HG03432 (cell line): ENCODE data around the gene GHRH.

Experiments
- ATAC-seq: cut with Tn5 transposase; IDR thresholded peaks from one replicate; pipeline ENCODE4 v1.9.1; 2021; ENCODE audit warnings: mild to moderate bottlenecking, moderate library complexity; ENCODE audit not compliant: unreplicated experiment

Gene GHRH, protein sequence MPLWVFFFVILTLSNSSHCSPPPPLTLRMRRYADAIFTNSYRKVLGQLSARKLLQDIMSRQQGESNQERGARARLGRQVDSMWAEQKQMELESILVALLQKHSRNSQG

DNA sequence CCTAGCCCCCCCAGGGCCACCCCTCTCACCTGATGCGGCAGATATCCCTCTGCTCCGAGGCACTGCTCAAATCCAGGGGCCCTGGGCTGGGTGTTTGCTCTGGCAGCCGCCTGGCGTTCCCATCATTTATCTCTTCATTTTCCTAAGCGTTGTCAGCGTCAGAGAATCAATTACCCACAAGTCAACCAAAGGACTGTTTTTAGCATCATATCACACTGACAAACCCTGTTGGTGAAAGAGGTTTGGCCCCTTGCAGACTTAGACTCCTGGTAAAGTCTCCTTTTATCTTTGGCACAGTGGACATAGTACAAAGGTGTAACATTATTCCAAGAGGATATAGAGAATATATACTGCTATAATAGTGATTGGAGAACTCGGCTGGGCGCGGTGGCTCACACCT, at the start of gene GHRH:
Gene GHRH, minus strand, starts transcription at position 101 of the 400 bp plus-strand sequence. CDS start 4,925 bp downstream, outside the sequence.
- ATAC-seq, result no peak

DNA sequence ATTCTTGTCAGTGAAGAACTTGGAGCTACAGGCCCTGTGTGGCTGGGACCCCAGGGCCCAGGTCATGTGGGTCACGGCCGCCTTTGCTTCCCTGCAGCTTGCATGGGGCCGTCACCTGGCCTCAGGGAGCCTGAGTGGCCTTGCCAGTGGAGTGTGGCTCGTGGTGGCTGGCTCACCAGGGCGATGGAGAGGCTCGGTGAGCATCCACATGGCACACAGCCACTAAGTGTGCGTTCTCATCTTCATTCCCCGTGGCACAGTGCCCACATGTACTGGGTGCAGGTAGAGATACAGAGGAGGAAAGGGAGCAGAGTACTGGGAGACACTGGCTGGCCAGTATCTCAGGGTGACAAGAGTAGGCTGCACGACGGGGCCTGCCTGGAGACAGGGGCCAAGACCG, 49.3 kb upstream of the GHRH start:
- no peak for ATAC-seq

DNA sequence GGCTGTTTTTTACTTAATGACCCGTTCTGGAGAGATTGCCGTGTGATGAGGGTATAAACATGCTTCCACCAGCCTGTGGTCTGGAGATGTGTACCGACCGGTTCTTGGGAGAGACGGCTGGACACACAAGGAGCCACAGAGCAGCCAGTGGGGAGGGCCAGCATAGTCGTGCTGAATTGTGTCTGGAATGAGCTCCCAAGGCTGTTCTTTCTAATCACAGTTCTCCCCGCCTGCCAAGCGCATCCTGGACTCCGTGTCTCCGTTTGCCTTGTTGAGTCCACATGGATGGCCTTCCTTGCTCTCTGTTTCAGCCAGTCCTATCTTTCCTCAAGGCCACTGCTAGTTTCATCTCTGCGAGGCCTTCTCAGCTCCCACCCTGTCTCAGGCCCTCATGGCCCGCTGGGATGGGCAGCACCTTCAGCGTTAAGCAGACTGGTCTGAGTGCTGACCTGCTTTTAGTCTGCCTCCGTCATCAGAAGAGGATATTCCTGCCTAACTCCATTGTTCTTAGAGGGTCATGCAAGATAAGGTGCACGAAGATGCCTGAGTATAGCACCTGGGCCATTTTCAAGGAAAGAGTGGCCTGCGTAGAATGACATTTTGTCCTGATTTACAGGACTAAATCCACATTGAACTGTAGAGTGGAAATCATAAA, 48.4 kb upstream of the GHRH start:
- no peak for ATAC-seq

DNA sequence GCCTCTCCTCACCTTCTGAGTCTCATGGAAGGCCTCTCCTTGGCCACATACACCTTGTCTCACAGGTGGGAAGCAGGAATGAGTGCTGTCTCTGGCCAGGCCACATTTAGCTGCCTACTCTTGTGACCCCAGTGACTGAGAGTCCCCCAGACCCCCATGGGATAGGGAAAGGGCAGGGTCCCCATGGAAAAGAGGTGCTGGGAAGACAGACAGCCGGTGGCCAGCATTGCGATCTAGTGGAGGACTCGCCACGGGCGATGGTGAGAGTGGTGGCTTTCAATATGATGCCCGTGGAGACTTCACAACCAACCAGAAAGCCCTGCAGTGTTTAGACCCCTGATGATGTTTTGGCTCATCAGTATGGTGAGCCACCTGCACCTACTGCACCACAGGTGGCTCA, 47.7 kb upstream of the GHRH start:
- no peak for ATAC-seq

DNA sequence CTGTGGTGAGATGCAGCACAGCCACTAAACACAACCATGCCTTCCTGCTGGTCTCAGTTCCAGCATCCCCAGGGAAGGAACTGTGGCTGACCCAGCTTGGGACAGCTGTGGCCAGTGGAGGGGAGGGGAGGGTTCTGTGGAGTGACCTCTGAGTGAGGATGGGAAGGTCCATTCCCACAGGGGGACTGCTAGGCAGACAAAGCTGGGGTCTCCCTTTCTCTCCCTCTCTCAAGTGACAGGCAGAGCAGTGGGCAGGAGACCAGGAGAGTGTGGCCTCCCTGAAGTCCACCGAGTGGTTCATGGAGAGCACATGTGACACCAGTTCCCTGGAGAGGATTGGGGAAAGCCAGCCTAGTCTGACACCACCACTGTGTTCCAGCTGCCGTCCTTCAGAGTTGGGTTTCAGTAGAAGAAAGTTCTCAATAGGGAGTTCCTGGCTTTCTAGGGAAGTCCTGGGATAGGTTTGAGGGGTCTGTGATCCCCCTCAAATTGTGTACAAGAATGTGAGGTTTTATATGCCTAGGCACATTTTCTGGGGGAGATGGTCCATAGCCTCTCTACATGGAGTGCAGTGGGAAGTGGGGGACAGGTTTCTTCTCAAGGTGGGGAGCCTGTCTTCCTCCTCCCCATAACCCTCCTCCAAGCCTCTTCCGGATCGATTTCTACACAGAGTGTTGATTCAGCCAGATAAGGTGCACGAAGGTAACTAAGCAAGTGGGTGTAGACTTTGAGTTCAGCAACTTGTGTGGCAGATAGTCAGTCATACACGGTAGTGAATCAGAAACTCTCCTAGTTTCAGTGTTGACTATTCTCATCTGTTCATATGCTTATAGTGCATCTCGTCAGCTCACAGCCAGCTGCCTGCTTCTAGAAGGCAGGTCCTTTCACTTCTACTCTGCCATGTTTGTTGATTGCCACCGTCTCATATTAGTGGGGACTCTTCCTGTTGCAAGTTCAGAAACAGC, 46.8 kb upstream of the GHRH start:
- peak; percentile 90 for ATAC-seq

DNA sequence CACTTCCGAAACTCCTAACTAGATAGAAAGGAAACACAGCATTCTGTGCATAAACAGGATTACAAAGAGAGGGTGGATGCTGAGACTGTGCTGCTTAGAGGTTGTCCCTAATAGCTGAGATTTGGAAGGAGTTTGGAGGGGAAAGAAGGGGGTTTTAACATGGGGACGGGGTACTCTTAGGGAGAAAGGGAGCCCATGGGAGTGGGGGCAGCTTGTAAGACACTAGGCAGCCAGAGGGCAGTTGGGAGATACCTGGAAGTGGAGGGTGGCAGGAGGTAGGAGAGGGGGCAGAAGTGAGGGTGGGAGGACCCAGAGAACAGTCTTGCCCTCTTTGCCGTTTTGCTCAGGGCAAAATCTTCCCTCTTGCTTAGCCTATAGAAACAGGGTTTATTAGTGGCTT, 44.2 kb upstream of the GHRH start:
- no peak for ATAC-seq

DNA sequence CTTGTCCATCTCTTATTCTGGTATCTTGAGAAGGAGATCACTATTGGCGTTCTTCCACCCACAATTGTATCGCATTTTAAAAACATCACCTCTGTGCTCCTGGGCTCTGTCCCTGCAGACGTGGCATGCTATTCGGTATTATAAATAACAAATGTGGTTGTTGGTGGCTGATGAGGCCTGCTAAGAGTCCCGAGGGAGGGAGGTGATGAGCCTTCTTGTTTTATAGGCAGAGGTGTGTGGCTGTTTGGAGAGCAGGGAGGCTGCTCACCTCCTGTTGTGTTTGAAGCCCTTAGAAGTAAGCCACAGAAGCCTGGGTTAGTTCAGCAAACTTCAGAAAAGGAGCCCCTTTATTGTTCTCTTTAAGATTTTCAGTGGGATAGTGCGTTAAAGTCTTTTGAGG, 43.5 kb upstream of the GHRH start:
- ATAC-seq, result no peak

DNA sequence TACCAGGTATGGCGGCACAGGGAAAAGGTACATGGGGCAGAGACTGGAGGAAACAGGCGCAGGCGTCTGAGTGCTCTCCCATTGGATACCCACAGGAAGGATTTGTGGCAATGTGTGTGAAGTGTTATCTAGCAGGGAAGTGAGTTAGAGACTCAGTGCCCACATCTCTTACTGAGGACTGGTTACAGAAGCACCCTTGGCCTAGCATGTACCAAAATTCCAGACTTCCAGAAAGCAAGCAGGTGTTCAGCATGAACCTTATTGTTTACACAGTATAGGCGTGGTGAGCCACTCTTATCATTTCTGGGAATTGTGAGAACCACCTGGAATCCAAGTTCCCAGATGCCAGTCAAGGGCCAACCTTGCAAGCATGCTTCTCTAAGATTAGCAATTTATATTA, 42.0 kb upstream of the GHRH start:
- no peak for ATAC-seq

DNA sequence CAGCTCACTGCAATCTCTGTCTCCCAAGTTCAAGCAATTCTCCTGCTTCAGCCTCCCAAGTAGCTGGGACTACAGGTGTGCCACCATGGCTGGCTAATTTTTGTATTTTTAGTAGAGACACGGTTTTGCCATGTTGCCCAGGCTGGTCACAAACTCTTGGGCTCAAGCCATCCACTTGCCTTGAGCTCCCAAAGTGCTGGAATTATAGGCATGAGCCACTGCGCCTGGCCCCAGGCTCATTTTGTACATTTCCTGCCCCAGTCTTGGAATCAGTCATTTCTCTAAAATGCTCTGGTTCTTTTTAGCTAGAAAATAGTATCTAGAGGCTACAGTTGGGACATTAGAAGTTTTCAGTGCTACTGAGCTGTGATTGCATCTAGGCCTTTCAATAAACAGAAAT, 41.4 kb upstream of the GHRH start:
- ATAC-seq, result no peak

DNA sequence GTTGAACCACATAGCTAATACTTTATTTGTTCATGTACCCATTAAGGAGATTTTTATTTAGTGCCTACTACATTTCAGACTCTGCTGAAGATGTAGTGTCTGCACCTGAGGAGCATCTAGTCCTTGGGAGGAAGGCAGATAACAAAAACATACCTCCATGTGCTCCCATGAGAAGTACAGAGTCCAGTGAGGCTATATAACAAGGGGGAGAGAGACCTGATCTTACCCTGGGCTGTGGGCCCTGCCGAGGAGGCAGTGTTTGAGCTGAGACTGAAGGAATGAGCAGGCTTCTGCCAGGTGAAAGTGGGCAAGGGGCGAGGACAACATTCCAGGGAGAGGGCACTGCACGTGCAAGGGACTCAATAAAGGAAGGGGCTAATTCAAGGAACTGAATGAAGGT, 39.9 kb upstream of the GHRH start:
- ATAC-seq, result no peak

DNA sequence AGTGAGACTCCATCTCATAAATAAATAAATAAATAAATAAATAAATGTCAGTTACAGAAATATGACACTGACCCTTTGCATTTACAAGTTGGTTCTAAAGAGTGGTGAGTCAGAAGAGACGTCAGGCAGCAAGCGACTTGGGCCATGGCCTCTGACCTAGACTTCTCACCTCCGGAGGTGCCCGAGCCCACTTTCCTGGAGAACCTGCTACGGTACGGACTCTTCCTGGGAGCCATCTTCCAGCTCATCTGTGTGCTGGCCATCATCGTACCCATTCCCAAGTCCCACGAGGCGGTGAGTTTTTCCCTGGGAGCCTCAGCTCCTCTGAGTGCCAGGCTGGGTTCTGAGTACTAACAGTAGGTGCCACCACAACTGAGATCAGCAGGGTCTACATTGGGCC, 39.5 kb upstream of the GHRH start:
- no peak for ATAC-seq

DNA sequence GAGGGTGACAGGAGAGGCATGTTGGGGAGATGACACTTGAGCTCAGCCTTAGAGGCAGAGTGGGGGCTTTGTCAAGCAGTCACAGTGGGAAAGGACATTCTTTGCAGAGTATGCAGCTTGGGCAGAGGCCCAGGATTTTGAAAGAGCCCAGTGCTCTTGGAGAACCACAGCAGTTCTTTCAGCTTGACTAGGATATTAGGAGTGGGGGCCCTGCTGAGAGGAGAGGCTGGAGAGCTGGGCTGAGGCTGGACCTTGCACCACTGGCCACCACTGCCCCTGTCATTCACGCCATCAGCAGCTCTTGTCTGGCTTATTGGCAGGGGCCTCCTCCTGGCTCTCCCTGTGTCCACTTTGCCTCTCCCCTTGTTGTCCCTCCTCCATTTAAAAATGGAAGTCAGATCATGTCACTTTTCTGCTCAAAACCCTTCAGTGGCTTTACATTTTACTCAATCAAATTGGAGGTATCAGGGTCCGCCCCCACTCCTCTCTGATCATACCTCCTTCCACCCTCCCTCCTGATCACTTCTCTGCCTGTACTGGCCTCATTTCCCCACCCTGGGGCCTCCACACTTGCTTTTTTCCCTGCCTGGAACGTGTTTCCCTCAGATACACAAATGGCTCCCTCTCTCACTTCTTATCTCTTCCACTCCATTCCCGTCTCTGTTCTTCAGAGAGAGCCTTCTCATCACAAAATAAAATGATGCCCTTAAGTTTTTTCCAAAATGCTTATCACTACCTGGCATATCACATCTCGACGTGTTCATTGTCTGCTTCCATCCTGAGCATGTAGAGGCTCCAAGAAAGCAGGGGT, 38.3 kb upstream of the GHRH start:
- ATAC-seq, result no peak

DNA sequence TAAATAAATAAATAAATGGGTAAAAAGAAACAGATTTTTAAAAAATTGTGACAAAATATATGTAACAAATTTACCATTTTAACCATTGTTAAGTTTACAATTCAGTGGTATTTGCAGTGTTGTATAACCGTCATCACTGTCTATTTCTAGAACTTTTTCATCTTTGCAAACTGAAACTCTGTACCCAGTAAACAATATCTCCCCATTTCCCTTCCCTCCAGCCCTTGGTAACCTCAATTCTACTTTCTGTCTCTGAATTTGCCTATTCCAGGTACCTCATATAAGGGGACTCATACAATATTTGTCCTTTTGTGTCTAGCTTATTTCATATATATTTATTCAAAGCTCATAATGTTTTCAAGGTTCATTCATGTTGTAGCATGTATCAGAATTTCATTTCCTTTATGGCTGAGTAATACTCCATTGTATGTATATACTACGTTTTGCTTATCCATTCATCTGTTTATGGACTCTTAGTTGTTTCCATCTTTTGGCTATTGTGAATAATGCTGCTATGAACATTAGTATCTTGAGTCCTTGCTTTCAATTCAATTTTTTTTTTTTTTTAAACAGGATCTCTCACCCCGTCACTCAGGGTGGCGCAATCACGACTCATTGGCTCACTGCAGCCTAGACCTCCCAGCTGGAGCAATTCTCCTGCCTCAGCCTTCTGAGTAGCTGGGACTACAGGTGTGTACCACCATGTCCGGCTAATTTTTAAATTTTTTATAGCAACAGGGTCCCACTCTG, 36.8 kb upstream of the GHRH start:
- no peak for ATAC-seq

DNA sequence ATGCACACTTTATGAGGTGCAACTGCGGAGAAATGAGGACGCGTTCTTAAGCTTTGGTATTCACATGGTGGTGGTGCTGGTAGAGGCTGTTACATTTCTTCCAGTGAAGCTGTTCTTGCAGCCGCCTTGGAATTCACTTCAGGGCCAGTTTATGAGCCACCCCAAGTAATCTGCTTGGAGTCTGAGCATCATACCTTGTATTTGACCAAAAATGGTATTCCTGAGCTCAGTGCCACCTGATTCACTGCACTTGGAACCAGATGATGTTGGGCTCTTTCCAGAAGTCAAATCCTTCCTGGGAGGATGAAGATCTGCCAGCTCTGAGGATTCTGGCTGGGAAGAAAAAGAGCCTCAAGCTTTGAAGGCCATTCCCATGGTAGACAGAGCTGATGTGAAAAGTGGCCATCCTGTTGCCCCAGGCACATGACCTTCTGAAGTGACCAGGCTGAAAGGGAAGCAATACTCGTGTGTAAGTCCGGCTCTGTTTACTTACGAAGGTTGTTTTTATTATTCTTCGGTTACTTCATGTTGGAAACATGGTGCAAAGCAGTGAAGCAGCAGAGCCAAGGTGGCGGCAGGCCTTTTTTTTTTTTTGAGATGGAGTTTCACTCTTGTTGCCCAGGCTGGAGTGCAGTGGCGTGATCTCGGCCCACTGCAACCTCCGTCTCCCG, 35.6 kb upstream of the GHRH start:
- no peak for ATAC-seq

DNA sequence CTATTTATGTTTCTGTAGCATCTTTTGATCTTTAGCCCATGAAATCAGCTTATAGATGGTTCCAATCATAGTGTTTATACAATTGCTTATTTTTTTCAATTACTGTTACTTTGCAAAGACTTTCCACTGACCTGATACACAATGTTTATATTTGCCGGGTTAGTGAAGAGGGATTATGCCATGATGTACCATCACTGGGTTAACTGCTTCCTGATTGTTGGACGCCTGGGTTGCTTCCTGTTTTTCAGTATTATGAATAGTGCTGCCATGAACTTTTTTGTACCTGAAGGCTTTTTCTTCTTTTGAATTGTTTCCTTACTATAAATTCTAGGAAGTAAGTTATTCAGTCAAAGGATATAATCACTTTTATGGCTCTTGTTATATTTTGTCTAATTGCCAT, 34.8 kb upstream of the GHRH start:
- ATAC-seq, result no peak

DNA sequence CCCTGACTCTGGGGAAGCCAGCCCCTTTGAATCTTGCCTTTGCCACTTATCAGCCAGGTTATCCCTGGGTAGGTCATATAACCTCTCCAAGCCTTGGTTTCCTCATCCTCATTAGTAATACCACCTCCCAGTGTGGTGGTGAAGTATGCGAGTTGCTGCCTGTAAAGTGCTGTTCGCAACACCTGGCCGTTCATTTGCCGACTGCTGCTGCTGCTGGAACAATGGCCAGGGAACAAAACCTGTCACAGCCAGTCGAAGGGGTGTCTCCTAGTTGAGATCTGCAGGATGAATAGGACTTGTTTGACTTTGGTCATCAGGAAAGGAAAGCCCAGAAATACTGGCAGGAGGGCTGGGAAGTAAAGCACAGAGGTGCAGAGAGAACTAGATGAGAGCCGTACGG, 34.0 kb upstream of the GHRH start:
- no peak for ATAC-seq

DNA sequence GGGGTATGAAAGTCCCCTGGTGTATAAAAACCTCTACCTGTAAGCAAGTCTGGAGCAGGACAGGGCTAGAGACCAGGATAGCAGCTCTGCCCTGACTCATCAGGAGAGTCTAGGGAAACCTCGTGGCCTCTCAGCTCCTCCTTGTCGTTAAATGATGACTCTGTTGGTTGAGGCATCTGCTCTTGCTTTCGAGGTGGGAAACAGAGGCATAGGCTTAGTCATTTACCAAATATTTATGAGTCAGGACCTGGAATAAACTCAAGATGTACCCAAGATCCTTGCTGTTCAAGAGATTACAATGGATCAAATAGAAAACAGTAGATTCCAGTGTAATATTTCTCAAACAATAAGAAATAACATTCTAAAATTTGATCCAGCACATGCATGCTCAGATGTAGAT, 33.4 kb upstream of the GHRH start:
- ATAC-seq, result no peak

DNA sequence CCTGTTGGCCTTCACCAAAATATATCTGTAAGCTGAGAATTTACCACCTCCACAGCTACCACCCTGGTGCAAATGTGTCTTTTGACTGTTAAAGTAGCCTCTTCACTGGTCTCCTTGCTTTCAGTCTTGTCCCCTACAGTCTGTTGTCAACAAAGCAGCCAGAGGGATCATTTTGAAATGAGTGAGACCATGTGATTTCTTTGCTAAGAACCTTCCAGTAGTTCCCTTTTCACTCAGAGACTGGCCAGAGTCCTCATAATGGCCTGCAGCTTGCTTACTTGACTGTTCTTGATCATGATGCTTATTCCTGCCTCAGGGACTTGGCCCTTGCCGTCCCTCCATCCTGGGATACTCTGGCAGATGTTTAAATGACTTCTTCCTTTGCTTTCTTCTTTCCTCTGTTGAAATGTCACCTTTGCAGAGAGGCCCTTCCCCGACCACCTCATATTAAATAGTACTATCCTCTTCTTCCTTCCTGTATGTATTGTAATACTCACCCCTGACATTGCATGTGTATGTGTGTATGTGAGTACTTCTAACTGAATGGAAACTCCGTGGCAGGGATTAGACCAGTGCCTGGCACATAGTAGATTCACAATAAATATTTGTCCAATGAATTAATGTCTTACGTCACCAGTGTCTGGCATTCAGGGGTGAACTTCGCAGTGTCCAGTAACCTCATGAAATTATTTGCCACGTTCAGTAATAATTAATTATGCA, 32.8 kb upstream of the GHRH start:
- ATAC-seq, result no peak

DNA sequence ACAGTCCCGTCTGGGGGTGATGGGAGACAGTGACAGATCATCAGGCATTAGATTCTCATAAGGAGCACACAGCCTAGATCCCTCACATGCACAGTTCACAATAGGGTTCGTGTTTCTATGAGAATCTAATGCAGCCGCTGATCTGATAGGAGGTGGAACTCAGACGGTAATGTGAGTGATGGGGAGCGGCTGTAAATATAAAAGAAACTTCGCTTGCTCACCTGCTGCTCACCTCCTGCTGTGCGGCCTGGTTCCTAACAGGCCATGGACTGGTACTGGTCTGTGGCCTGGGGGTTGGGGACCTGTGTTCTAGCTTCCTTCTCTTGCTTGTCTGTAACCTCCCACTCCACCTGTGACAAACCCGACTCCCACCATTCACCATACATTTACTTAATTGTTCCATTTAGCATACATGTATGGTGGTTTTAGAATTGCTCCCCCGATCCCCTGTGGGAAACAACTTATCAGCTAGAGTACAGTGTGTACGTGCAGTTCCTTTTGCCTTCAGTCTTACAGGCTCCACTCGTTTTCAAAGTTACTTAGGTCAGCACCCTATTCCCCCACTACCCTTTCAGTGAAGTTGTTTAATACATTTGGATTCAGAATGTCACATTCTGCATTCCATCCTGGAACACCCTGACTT, 31.8 kb upstream of the GHRH start:
- ATAC-seq, result no peak
